ENCODE data around the gene GNGT1.

GNGT1 gene

DNA sequence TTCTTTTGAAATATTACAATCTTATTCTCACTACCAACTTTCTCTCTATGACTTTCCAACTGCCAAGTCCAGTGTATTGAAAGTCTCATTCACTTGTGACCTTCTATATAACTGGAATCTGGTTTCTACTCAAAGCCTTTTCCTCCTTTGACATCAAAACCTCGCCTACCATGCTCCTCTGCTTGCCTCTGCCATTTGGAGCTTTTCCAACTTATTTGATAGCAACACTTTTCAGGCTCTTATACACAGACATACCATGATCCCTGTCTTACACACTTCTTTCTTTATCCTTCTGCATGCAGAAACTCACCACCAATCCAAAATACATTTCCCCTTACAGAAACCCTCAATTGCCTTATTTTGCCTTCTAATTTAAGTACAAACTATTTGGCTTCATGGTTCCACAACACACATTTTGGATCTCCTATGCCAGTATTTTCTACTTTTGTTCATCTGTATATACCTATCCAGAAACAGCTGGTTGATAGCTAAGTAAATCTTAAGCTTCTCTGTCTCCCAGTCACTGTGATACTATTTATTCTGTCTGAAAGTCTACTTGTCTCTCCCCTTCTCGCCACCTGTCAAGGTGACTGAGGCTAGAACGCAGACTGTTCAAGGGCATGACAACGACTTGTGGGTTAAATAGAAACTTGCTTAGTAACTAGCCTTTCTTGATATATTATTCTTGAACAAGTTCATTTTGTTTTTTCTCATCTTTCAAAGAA, 37.6 kb downstream of the GNGT1 start:
- no peak for FAIRE-seq

DNA sequence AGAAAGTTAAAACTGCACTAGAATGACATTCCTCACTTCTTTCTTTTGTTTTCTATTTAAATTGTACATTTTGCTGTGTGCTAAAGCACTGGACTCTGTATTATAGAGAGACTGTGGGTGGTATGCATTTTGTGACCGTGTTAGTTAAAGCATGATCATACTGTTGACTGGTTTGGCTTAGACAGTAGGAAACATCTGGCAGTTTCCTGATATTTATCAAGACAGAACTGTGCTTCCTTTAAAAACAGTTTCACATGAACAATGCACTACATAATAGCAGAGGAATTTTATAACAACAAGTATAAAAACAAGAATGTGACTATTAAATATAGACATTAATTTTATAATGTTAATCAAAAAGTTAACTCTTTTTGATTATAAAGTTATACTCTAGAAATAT, 38.3 kb downstream of the GNGT1 start:
- peak; percentile 97 for FAIRE-seq

DNA sequence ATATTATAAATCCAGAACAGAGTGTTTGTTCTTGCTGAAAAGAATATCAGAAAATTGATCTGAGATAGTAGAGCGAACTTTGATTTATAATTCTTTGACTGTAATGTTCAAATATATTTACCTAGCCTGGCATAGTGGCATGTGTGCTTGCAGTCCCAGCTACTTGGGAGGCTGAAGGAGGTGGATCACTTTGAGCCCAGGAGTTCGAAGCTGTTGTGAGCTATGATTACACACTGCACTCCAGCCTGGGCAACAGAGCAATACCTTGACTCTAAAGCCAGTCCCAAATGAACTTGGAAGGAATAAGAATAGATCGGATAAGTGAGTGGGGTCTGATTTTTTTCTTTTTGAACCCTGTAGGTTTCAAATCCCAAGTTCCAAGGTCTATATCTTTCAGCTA, 38.7 kb downstream of the GNGT1 start:
- no peak for FAIRE-seq

DNA sequence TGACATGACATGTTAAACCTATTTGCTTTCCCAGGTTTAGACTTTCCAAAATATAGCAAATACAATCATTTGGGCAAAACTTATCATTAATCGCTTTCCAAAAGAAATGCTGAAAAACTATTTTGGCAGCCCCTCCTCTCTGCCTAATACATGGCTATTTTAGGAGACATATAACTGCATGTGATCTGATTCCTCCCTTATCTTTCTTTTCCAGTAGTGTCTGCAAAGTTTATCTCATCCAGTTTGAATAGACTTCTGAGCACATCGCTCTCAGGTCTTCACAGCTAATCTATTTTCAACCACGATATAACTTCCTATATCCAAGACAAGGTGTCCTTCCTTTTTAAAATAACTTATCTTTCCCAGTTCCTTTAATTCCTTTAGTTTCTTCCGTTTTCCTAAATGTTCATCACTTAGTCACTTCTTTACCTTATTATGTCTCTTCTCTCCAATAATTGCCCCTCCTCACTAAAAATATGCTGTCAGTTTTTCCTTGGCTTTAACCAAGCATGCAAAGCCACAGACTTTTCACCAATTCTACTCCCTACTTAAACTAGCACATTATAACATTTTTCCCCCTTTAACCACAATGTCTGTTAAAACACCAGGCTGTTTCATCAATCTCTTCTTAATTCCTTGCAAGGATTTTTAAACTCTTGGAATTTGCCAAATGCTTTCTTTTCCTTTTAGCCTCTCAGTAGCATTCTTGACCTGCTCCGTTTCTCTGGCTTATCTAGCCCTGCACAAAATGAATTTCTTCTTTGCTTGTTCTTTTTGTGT, 39.6 kb downstream of the GNGT1 start:
- FAIRE-seq = no peak

DNA sequence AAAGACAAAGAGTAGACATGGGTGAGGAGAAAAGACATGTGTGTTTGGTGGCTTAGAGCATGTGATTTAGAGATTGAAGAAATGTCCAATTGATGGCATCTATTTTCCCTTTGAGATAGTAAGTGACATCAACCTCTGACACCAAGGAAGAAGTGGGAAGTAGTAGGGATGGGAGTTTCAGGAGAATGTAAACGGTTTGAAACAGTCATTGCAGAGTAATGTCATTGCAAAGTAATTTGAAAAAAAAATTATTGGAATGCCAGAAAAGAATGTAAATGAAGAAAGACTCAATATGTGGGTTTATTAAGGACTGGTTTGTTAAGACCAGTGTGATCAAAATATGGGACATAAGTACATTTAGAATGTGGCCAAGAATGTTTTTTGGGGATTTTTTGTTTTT, 41.7 kb downstream of the GNGT1 start:
- no peak for FAIRE-seq

DNA sequence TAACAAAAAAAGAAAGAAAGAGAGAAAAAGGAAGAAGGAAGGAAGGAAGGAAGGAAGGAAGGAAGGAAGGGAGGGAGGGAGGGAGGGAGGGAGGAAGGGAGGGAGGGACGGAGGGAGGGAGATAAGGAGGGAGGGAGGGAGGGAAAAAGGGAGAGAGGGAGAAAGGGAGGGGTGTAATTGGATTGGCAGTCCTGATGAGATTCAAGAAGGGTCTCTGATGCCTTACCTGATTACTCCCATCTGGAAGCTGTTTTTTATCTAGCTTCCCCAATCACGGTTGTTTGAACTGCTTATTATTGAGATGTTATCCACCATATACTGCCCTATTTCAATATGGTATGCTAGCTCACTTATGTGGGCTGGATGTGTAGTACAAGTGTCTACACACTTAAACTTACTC, 42.5 kb downstream of the GNGT1 start:
- FAIRE-seq = no peak

GRCh38 chr7:93949423-93949822, 43.1 kb downstream of the GNGT1 start:
- FAIRE-seq = no peak

DNA sequence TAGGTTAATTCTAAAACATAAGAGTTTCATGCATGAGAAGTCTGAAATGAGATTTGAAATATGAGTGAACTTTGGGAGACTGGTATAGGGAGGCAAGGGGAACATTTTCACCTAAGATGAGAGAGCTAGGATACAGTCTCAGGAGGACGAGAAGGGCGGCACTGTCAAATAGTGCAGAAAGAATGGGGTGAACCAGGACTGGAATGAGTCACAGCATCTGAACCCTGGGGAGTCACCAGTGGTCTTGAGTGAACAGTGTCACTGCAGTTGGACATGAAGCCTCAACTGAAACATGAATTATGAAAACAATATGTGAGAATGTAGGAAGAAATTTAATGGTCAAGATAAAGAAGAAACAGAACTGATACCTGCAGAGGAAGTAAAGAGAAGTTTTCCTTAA, 48.9 kb downstream of the GNGT1 start:
- no peak for FAIRE-seq

DNA sequence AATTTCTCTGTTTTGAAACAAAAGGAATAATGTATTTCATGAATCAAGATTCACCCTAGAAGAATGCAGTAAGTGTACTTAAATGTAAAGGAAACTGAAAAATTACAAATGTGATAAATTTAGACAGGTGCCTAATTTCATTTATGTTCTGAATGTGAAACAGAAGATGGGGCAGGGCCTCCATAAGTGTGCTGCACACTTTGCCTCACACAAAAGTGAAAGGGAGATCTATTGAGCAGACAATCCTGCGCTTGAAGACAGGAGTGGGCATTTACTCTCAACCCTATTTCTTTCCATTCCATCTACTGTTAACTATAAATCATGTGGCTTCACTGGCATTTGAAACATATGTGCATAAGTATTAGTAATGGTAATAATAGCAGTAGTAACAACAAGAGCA, 51.4 kb downstream of the GNGT1 start:
- no peak for FAIRE-seq

GRCh38 chr7:93958216-93958615, 51.8 kb downstream of the GNGT1 start:
- FAIRE-seq = no peak

GRCh38 chr7:93958651-93959050, 52.3 kb downstream of the GNGT1 start:
- no peak for FAIRE-seq
